ENCODE measurements around the gene SIGLEC5.

Gene SIGLEC5

GRCh38 chr19:51589511-51589910, 40.7 kb downstream of the SIGLEC5 start:
- no peak for DNase-seq (ENCODE audit: low spot score)

- no peak for DNase-seq (ENCODE audit: low spot score)
Observed at GRCh38 chr19:51587264-51588191, 42.7 kb downstream of the SIGLEC5 start.

- DNase-seq (ENCODE audit: low spot score) = no peak
Observed at GRCh38 chr19:51586799-51587198, 43.4 kb downstream of the SIGLEC5 start.

- DNase-seq (ENCODE audit: low spot score) = no peak
Observed at GRCh38 chr19:51586103-51586728, 44.0 kb downstream of the SIGLEC5 start.

- DNase-seq (ENCODE audit: low spot score) = no peak
Observed at GRCh38 chr19:51576850-51577249, 53.4 kb downstream of the SIGLEC5 start.

- no peak for DNase-seq (ENCODE audit: low spot score)
Observed at GRCh38 chr19:51573331-51573730, 56.9 kb downstream of the SIGLEC5 start.

GRCh38 chr19:51572908-51573307, 57.3 kb downstream of the SIGLEC5 start:
- DNase-seq (ENCODE audit: low spot score) = no peak

GRCh38 chr19:51572410-51572809, 57.8 kb downstream of the SIGLEC5 start:
- no peak for DNase-seq (ENCODE audit: low spot score)

- no peak for DNase-seq (ENCODE audit: low spot score)
Observed at GRCh38 chr19:51571599-51571998, 58.6 kb downstream of the SIGLEC5 start.

- DNase-seq (ENCODE audit: low spot score) = no peak
Observed at GRCh38 chr19:51570962-51571575, 59.1 kb downstream of the SIGLEC5 start, which contains the start of gene ZNF175. Gene ZNF175, plus strand, starts transcription at chr19:51571283. Its CDS starts 2,047 bp downstream, at chr19:51573330.

- no peak for DNase-seq (ENCODE audit: low spot score)
Observed at GRCh38 chr19:51568456-51568855, 61.7 kb downstream of the SIGLEC5 start.

GRCh38 chr19:51567583-51567982, 62.6 kb downstream of the SIGLEC5 start:
- no peak for DNase-seq (ENCODE audit: low spot score)

- DNase-seq (ENCODE audit: low spot score) = no peak
Observed at GRCh38 chr19:51566489-51567100, 63.6 kb downstream of the SIGLEC5 start.

GRCh38 chr19:51565583-51565982, 64.6 kb downstream of the SIGLEC5 start:
- no peak for DNase-seq (ENCODE audit: low spot score)

GRCh38 chr19:51564791-51565190, 65.4 kb downstream of the SIGLEC5 start:
- no peak for DNase-seq (ENCODE audit: low spot score)
